ENCODE measurements around the gene FBXO21. TPM values are rescaled to one million over a fixed set of nuclear protein-coding genes. Genes with fewer than 3 reads are reported as not detected.

Gene FBXO21
- total RNA-seq, 1 experiment from 2014 or later: 57.5 TPM

DNA sequence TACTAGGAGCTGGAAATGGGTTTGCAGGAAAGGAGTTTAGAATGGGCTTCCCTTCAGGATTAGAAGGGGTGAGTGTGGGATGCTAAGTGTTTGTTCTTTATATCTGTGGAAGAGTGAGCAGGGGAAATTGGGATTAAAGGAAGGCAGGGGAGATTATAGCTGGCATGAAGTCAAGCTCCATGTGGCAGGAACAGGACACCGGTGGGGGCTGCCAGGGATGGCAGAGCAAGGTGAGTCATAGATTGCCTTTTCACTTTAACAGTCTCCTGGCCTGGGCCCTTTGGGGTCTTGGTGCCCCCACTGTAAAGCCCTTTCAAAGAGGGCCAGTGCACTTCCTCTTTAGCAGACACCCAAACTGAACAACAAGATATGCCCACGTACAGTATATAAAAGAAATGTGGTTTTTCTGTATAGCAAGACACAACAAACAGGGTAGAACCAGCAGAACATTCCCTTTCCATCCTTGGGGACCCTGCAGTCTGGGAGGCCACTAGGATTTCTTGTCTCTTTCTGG, 23.1 kb upstream of the FBXO21 start:
- TF ChIP-seq CTCF (IDR thresholded peaks at IDR 0.05; ENCODE audit: unreplicated experiment): no peak

GRCh38 chr12:117212563-117213190, 22.4 kb upstream of the FBXO21 start:
- no peaks in the 10 kb centered on the region for H3K4me1 Mint-ChIP-seq (ENCODE audit: low read depth, unreplicated experiment)
- peak; percentile 76 for TF ChIP-seq CTCF (IDR thresholded peaks at IDR 0.05; ENCODE audit: unreplicated experiment)
- H3K36me3 Mint-ChIP-seq (ENCODE audit: insufficient read depth, unreplicated experiment): no peaks in the 10 kb centered on the region
- H3K27me3 Mint-ChIP-seq (ENCODE audit: unreplicated experiment): peaks cover 100% of the 10 kb centered on the region
- CTCF ChIA-PET: interaction anchor here (0.6 to 1.2 kb wide), 3 partner anchors 8 to 644 kb away, joined by 3 to 7 read pairs (median 3); no protein-coding TSS in a partner anchor
- no peak overlapping the region for H3K27ac Mint-ChIP-seq (ENCODE audit: unreplicated experiment)
- BruUV-seq (replicated peaks): no TSS peak
- H3K4me3 Mint-ChIP-seq (ENCODE audit: low read depth, unreplicated experiment): no peak overlapping the region
- H3K9me3 Mint-ChIP-seq (ENCODE audit: low read depth, unreplicated experiment): no peaks in the 10 kb centered on the region
- peak; percentile 79 for DNase-seq
- intact Hi-C loops (cut with micrococcal nuclease; ENCODE audit: unreplicated experiment): loop anchor here (1.0 to 5.0 kb wide), 6 partner anchors 154 to 644 kb away; no protein-coding TSS in a partner anchor

More for the DNA sequence above, 23.1 kb upstream of the FBXO21 start:
- DNase-seq: no peak
- H3K27ac Mint-ChIP-seq (ENCODE audit: unreplicated experiment): no peak overlapping the region
- peaks cover 100% of the 10 kb centered on the region for H3K27me3 Mint-ChIP-seq (ENCODE audit: unreplicated experiment)
- H3K4me1 Mint-ChIP-seq (ENCODE audit: low read depth, unreplicated experiment): no peaks in the 10 kb centered on the region
- intact Hi-C loops (cut with micrococcal nuclease; ENCODE audit: unreplicated experiment): loop anchor here (2.0 to 5.0 kb wide), 4 partner anchors 153 to 643 kb away; no protein-coding TSS in a partner anchor
- H3K4me3 Mint-ChIP-seq (ENCODE audit: low read depth, unreplicated experiment): no peak overlapping the region
- CTCF ChIA-PET: interaction anchor here (0.6 to 1.2 kb wide), 3 partner anchors 9 to 643 kb away, joined by 3 to 7 read pairs (median 3); no protein-coding TSS in a partner anchor
- H3K36me3 Mint-ChIP-seq (ENCODE audit: insufficient read depth, unreplicated experiment): no peaks in the 10 kb centered on the region
- no TSS peak for BruUV-seq (replicated peaks)
- H3K9me3 Mint-ChIP-seq (ENCODE audit: low read depth, unreplicated experiment): no peaks in the 10 kb centered on the region

DNA sequence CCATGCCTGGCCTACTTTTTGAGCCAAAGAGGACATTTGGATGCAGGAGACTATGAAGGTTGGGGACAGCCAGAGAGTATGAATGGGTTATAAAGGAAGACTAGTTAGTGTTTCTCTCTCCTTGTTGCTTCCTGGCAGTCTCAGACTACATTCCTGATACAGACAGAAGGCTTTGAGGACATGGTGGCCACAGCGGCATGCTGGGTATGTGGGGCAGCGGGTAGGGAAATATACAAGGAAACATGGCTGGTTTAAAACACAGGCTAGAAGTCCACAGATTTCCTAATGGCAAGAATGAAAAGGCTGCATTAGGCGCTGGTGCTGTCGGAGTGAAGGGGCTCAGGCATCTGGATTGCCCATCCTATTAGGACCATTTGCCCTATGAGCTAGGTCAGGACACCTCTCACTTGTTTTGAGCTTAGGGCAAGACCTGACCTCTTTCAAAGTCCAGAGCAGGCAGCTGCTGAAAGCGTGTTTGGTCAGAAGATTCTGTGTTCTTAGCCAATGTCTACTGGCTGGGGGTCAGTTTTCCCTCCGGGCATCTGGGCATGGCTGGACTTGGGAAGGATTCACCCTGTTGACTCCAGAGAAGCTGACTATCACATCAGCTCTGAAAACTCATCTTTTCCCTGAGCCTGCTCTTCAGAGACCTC, 20.1 kb upstream of the FBXO21 start:
- Mint-ChIP-seq H3K9me3 (ENCODE audit: low read depth, unreplicated experiment) (no peaks in the 10 kb centered on the region), H3K27me3 (ENCODE audit: unreplicated experiment) (peaks cover 91% of the 10 kb centered on the region), H3K27ac (ENCODE audit: unreplicated experiment) (no peak overlapping the region), H3K4me1 (ENCODE audit: low read depth, unreplicated experiment) (no peaks in the 10 kb centered on the region), H3K4me3 (ENCODE audit: low read depth, unreplicated experiment) (no peak overlapping the region), H3K36me3 (ENCODE audit: insufficient read depth, unreplicated experiment) (no peaks in the 10 kb centered on the region)
- no peak for DNase-seq
- CTCF ChIA-PET: interaction anchor here (1.0 kb wide), 1 partner anchor 647 kb away, joined by 3 read pairs; no protein-coding TSS in a partner anchor
- no peak for TF ChIP-seq CTCF (IDR thresholded peaks at IDR 0.05; ENCODE audit: unreplicated experiment)
- no TSS peak for BruUV-seq (replicated peaks)
- intact Hi-C loops (cut with micrococcal nuclease; ENCODE audit: unreplicated experiment): loop anchor here (5.0 kb wide), 1 partner anchor 377 kb away; no protein-coding TSS in a partner anchor

DNA sequence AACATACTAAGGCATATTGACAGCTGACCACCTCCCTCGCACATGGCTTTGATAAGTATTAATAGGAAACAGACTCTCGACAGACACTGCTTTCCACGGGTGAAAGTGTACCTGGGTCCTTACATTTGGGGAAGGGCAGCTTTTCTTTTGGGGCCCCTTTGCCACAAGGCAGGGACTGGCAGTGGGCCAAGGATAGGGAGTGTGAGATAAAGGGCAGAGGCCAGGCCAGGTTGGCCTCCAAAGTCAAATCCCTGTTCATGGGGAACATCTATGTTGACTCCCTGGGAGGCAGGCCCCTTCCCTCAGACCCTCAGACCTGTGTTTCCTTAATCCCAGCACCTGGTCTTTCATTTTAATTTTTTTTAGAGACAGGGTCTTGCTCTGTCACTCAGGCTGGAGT, 19.4 kb upstream of the FBXO21 start:
- no TSS peak for BruUV-seq (replicated peaks)

More for the DNA sequence above, 19.4 kb upstream of the FBXO21 start:
- peaks cover 83% of the 10 kb centered on the region for H3K27me3 Mint-ChIP-seq (ENCODE audit: unreplicated experiment)
- no peak for DNase-seq
- no peaks in the 10 kb centered on the region for H3K4me1 Mint-ChIP-seq (ENCODE audit: low read depth, unreplicated experiment)
- no peak overlapping the region for H3K4me3 Mint-ChIP-seq (ENCODE audit: low read depth, unreplicated experiment)
- H3K36me3 Mint-ChIP-seq (ENCODE audit: insufficient read depth, unreplicated experiment): no peaks in the 10 kb centered on the region
- no peak for TF ChIP-seq CTCF (IDR thresholded peaks at IDR 0.05; ENCODE audit: unreplicated experiment)
- no peak overlapping the region for H3K27ac Mint-ChIP-seq (ENCODE audit: unreplicated experiment)
- CTCF ChIA-PET: no interaction called here
- H3K9me3 Mint-ChIP-seq (ENCODE audit: low read depth, unreplicated experiment): no peaks in the 10 kb centered on the region
- intact Hi-C loops (cut with micrococcal nuclease; ENCODE audit: unreplicated experiment): loop anchor here (5.0 kb wide), 1 partner anchor 378 kb away; no protein-coding TSS in a partner anchor
